HG03064 (cell line): ENCODE results near the gene SLC44A1.

ENCODE experiments used
- ATAC-seq: cut with Tn5 transposase; IDR thresholded peaks from one replicate; pipeline ENCODE4 v1.9.1; 2021; ENCODE audit warnings: low read depth; ENCODE audit not compliant: unreplicated experiment

The SLC44A1 gene

GRCh38 chr9:105418588-105419500, 174.4 kb downstream of the SLC44A1 start:
- ATAC-seq: no peak

- no peak for ATAC-seq
Measured at GRCh38 chr9:105419816-105420597, 175.6 kb downstream of the SLC44A1 start.

DNA sequence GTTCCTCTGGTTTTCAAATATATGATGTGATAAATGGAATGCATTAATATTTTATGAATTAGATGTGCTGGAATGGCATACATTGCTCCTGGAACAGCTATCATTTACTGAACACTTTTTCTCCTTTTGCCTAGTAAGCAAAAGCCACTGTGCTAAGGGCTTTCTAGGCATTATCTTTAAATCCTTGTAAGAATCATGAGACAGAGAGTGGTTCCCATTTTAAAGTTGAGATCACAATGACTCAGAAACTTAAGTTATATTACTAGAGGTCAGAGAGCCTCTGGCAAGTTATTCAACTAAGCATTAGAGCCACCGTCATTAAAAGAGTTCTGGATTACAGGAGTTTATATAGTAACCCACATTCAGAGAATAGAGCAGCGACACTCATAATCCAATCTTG, 176.7 kb downstream of the SLC44A1 start:
- no peak for ATAC-seq

DNA sequence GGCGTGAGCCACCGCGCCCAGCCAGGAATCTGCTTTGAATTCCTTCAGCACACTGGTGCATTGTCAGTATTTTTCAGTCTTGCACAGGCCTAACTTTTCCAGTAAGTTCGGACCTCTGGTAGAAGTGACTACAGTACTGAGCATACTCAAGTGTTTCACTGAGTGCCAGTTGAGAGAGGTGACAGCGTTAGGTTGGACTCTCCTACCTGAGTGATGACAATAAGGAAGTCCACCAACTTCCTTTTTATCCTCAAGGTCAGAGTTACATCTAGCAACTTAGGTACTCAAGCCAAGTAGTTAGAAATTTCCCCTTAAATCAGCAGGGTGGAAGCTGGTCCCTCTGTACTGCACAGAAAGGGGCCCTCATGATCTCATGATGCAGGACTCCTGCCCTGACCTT, 177.4 kb downstream of the SLC44A1 start:
- no peak for ATAC-seq

DNA sequence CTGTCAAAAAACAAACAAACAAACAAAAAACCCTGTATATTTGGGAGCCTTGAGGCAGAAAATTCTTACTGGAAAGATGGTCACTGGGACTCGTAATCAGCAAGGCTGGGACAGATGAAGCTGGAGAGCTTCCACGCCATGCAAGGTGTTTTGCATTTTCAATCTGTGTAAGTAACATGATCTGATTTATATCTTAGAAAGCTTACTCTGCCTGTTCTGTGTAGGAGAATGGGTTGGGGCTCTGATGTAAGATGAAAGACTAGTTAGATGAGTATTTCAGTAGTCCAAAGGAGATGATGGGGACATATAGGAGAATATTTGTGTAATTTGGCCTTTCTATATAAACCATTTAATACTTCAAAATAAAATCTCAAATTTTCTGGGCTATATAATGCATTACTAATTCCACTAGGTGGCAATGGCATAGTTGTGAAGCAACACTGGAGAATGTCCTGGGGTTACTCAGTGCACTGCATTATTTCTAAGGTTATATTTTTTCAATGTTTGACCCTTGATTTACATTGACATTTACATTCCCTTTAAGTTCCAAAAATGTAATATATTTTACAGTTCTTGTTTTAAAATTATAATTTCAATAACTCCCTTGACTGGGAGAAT, 181.5 kb downstream of the SLC44A1 start:
- ATAC-seq: no peak

DNA sequence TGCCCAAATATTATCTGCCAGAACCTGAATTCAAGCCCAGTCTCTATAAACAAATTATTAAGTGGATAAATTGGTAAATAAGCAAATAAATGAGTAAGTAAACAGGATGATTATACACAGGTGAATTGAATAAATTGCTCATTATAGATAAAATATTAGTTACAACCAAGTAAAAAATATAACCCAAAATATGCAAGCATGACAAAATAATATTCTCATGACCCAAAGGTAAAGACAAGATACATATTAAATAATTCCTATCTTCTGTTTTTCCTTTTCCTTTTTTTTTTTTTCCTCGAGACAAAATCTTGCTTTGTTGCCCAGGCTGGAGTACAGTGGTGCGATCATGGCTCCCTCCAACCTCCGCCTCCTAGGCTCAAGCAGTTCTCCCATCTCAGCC, 182.2 kb downstream of the SLC44A1 start:
- ATAC-seq: no peak

DNA sequence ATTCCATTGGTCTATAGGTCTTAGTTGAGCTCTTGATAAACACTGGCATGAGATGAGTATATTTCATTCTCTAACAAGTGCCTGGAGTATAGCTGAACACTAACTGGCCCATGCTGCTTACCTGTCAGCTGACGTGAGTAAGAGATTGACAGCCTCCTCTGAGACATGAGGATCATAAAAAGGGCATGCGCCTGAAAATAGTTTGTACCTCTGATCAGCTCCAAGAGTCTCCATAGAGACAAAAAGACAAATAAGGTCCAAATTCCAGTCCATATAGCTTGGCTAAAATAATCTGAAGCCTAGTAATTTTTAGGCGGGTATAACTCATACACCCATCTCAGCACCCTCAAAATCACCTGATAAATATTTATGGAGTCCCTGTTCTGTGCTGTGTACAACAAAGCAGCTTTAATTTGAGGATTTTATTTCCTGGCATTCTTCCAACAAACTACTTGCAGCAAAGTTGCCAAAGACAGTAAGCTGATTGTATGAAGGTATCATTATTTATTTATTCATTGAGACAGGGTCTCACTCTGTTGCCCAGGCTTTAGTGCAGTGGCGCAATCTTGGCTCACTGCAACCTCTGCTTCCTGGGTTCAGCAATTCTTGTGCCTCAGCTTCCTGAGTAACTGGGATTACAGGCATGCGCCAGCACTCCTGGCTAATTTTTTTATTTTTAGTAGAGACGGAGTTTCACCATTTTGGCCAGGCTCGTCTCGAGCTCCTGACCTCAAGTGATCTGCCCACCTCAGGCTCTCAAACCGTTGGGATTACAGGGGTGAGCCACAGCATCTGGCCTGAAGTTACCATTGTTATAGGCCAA, 187.2 kb downstream of the SLC44A1 start:
- ATAC-seq: no peak

DNA sequence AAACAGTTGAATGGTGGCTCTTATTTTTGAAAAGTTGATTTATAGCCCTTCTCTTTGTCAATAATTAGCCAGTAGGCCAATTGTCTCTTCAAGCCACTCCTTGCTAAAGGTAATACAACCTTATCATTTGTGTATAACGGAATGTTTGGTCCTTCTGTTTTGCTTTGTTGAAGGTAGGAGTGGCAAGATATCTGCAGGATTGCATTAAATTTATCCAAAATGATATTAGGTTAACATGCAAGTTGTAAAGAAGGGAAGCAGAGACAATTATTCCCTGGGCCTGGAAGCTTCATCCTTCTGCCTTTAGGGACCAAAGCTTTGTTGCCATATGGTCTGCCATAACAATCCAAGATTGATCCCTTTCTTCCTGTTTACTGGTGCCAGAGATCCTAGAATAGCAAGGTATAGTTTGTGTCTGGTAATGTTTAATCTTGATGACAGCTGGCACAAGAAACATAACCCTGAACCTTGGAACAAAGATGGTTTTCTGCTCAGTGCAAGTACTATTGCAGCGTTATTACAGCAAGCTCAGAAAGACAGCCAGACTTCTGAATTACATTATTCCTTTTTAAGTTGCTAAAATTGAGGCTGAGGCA, 187.9 kb downstream of the SLC44A1 start:
- ATAC-seq: no peak

- no peak for ATAC-seq
Measured at GRCh38 chr9:105435453-105435852, 191.0 kb downstream of the SLC44A1 start.

DNA sequence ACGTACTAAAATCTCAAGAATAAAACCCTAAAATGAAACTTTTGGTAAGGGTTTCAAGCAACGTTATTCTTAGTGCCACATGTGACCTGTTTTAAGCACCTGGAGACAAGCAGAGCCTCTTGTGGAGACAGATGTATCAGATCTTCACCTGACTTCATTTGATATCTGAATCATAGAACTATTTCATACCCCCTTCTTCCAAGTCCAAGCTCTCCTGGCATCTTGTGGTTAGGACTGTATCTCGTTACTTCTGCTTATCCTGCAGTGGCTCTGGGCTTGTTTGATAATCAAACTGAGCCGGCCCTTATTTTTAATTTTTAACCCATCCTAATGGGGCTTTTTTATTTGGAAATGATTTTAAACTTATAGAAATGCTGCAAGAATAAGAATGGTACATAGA, 192.3 kb downstream of the SLC44A1 start:
- no peak for ATAC-seq

GRCh38 chr9:105437704-105438103, 193.3 kb downstream of the SLC44A1 start:
- no peak for ATAC-seq

- ATAC-seq: no peak
Measured at GRCh38 chr9:105438141-105438806, 193.8 kb downstream of the SLC44A1 start.

GRCh38 chr9:105439428-105439827, 195.0 kb downstream of the SLC44A1 start:
- ATAC-seq: no peak

DNA sequence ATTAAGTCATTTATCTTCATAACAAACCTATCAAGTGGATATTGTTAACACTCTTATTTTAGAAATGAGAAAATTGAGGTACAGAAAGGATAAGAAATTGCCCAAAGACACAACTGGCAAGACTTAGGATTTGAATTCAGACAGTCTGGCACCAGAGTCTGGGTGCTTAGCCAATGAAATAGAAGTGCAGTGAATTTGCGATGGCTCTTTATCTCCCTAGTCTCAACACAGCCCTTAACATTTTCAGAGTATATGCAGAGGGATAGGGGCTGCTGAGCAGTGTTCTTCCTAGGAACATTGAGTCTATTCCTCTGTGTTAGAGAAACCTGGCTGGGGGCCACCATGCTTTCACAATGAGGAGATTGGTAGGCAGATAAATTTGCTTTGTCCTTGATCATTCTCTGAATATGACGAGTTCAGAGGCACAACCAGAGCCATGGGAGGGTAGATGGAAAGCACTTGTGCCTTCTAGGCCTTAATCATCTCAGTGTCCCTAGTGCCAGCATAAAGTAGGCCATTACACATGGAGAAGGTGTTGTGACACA, 197.2 kb downstream of the SLC44A1 start:
- no peak for ATAC-seq

DNA sequence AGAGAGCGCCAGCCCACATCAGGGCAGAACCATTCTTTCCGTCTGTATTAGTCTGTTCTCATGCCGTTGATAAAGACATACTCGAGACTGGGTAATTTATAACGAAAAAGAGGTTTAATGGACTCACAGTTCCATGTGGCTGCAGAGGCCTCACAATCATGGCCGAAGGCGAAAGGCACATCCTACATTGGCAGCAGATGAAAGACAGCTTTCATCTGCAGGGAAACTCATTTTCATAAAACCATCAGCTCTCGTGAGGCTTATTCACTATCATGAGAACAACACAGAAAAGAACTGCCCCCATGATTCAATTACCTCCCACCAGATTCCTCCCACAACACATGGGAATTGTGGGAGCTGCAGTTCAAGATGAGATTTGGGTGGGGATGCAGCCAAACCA, 198.7 kb downstream of the SLC44A1 start:
- ATAC-seq: no peak

DNA sequence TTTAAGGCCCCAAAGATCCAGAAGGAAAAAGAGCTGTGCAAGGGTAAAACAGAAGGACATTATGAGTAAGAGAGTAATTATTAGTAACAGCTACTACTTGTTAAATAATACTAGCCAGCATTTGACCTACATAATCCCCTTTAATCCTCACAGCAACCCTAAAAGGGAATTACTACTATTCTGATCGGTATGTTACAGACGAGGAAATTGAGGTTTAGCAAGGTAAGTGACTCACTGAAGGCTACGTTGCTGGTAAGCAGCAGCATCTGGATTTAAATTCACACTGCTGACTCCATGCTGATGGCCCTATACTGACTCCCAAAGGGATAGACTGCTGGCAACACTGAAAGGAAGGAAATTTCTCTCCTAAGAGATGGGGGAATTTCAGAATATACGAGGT, 199.7 kb downstream of the SLC44A1 start:
- ATAC-seq: no peak

- no peak for ATAC-seq
Measured at GRCh38 chr9:105445203-105445881, 200.9 kb downstream of the SLC44A1 start.

GRCh38 chr9:105447386-105447813, 202.9 kb downstream of the SLC44A1 start:
- no peak for ATAC-seq
